Dorsolateral prefrontal cortex (tissue), 118 donors: Measurements from ENCODE around the gene CRYBB3. TPM values are rescaled to one million over a fixed set of nuclear protein-coding genes. Genes with fewer than 3 reads are reported as not detected.

ENCODE experiments used
- total RNA-seq, 120 experiments: library from RNA; stranded (reverse); gene quantifications; one replicate each; pipeline versions ENCODE4 v1.2.3 to v1.2.4, GENCODE V29; 2022

Gene CRYBB3
- total RNA-seq, 120 experiments from 2014 or later: 0.56 to 3.7 (median 1.2) TPM; not detected in 61

Other genes starting within 250 kb of the CRYBB3 start
- 10 to 100 TPM; 27.6 to 81.6 (median 55.1) TPM for gene KIAA1671, start 247.1 kb upstream of the CRYBB3 start, total RNA-seq
- 1 to 10 TPM in 28 of 120 experiments, under 1 TPM in 26, not detected in 66; 0.52 to 2.4 (median 1.0) TPM for gene CRYBB2, start 19.8 kb downstream of the CRYBB3 start, total RNA-seq